WERI-Rb-1 (cell line): ENCODE results near the gene IKZF2.

Experiments used
- DNase-seq: peaks from one replicate; pipeline ENCODE4 v3.0.0-alpha.2; 2020
- H3K27ac ChIP-seq: fragments of 250-450 bp; sonication (Bioruptor Pico); 2 replicates; pipeline ENCODE4 v1.5.1; 2020; ENCODE audit warnings: mild to moderate bottlenecking, moderate library complexity
- H3K27me3 ChIP-seq: fragments of 250-450 bp; sonication (Bioruptor Pico); 2 replicates; pipeline ENCODE4 v1.5.1; 2021; ENCODE audit warnings: mild to moderate bottlenecking, low read depth, moderate library complexity; ENCODE audit not compliant: insufficient read depth, severe bottlenecking
- H3K36me3 ChIP-seq: fragments of 250-450 bp; sonication (Bioruptor Pico); 2 replicates; pipeline ENCODE4 v1.5.1; 2020; ENCODE audit warnings: mild to moderate bottlenecking, moderate library complexity
- H3K4me3 ChIP-seq: 2 replicates; pipeline ENCODE4 v1.5.1; 2011; ENCODE audit warnings: low read depth, mild to moderate bottlenecking, control low read depth, low read length
- H3K9me3 ChIP-seq: fragments of 250-450 bp; sonication (Bioruptor Pico); 2 replicates; pipeline ENCODE4 v1.5.1; 2021; ENCODE audit warnings: mild to moderate bottlenecking, moderate library complexity; ENCODE audit not compliant: severe bottlenecking
- TF ChIP-seq, protein P1 (sequence below): IDR thresholded peaks from 2 replicates; pipeline ENCODE4 v1.5.1; 2011; ENCODE audit warnings: low read depth, mild to moderate bottlenecking, control low read depth, inconsistent platforms, low read length

Gene IKZF2

DNA sequence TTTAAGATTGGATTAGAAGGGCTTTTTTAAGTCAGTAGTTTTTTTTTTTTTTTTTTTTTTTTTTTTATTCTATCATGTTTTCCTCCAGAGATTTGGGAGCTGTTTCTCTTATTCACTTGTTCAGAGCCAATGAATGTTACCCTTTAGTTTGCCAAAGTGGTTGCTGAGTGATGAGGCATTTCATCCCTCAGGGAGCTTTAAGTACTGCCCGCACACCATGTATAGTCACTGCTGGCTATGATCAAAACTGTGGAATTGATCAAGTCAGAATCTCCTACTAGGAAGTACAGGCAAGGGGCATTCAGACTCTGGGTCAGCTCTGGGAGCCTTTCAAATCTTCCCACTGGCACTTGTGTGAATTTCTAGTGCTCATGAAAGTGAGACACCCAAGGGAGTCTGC lies 201.6 kb downstream of the IKZF2 start:
- TF ChIP-seq, protein P1, sequence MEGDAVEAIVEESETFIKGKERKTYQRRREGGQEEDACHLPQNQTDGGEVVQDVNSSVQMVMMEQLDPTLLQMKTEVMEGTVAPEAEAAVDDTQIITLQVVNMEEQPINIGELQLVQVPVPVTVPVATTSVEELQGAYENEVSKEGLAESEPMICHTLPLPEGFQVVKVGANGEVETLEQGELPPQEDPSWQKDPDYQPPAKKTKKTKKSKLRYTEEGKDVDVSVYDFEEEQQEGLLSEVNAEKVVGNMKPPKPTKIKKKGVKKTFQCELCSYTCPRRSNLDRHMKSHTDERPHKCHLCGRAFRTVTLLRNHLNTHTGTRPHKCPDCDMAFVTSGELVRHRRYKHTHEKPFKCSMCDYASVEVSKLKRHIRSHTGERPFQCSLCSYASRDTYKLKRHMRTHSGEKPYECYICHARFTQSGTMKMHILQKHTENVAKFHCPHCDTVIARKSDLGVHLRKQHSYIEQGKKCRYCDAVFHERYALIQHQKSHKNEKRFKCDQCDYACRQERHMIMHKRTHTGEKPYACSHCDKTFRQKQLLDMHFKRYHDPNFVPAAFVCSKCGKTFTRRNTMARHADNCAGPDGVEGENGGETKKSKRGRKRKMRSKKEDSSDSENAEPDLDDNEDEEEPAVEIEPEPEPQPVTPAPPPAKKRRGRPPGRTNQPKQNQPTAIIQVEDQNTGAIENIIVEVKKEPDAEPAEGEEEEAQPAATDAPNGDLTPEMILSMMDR = no peak
- H3K4me3 ChIP-seq = no peak overlapping the region
- no peaks in the 10 kb centered on the region for H3K27me3 ChIP-seq
- no peak for DNase-seq
- H3K36me3 ChIP-seq = no peaks in the 10 kb centered on the region
- no peaks in the 10 kb centered on the region for H3K9me3 ChIP-seq
- H3K27ac ChIP-seq = no peak overlapping the region
